DND-41 (cell line): ENCODE measurements around the gene CLIP3.

Experiments
- ATAC-seq: fragments of 200-7000 bp; cut with Tn5 transposase; 3 replicates; pipeline ENCODE4 v1.9.1; 2021; ENCODE audit warnings: low read depth; ENCODE audit not compliant: insufficient read depth
- DNase-seq: peaks from one replicate; pipeline ENCODE4 v3.0.0-alpha.2; 2020
- H2AFZ ChIP-seq: 2 replicates; pipeline ENCODE4 v1.6.0; 2012; ENCODE audit warnings: low read depth, low read length
- H3K27ac ChIP-seq: 2 replicates; pipeline ENCODE4 v1.5.1; 2012; ENCODE audit warnings: low read length, inconsistent platforms
- H3K27me3 ChIP-seq: fragments of 200-600 bp; sonication (generic); 2 replicates; pipeline ENCODE4 v1.6.0; 2012; ENCODE audit warnings: low read length, mild to moderate bottlenecking, inconsistent platforms; ENCODE audit not compliant: insufficient read depth, poor library complexity
- H3K36me3 ChIP-seq: 2 replicates; pipeline ENCODE4 v1.5.1; 2012; ENCODE audit warnings: low read length, inconsistent platforms; ENCODE audit not compliant: insufficient read depth
- H3K4me1 ChIP-seq: 2 replicates; pipeline ENCODE4 v1.5.1; 2012; ENCODE audit warnings: mild to moderate bottlenecking, low read length; ENCODE audit not compliant: insufficient read depth
- H3K4me2 ChIP-seq: 2 replicates; pipeline ENCODE4 v1.6.0; 2012; ENCODE audit warnings: mild to moderate bottlenecking, moderate library complexity, low read length, inconsistent platforms; ENCODE audit not compliant: insufficient read depth
- H3K4me3 ChIP-seq, 2 experiments: fragments of 200-600 bp in 1 of 2; shearing (Covaris generic) in 1 of 2; 2 replicates each; pipeline ENCODE4 v1.5.1; 2012 to 2016; ENCODE audit warnings: inconsistent platforms in 2 of 2, low read length in 2 of 2, mild to moderate bottlenecking in 2 of 2, low read depth in 1 of 2, moderate library complexity in 1 of 2
- H3K79me2 ChIP-seq: 2 replicates; pipeline ENCODE4 v1.6.0; 2012; ENCODE audit warnings: low read length, inconsistent platforms; ENCODE audit not compliant: insufficient read depth
- H3K9ac ChIP-seq: 2 replicates; pipeline ENCODE4 v1.6.0; 2012; ENCODE audit warnings: low read depth, mild to moderate bottlenecking, inconsistent platforms, low read length, moderate library complexity
- H3K9me3 ChIP-seq: 2 replicates; pipeline ENCODE4 v1.5.1; 2012; ENCODE audit warnings: low read length, moderate library complexity, mild to moderate bottlenecking, inconsistent platforms; ENCODE audit not compliant: insufficient read depth, severe bottlenecking
- H4K20me1 ChIP-seq: 2 replicates; pipeline ENCODE4 v1.6.0; 2012; ENCODE audit warnings: low read length; ENCODE audit not compliant: insufficient read depth
- CTCF ChIP-seq: IDR thresholded peaks from 2 replicates; pipeline ENCODE4 v1.5.1; 2012; ENCODE audit warnings: borderline replicate concordance, low read length, moderate library complexity, mild to moderate bottlenecking; ENCODE audit not compliant: poor library complexity, severe bottlenecking; ENCODE audit errors: extremely low read depth
- EZH2 ChIP-seq: IDR thresholded peaks from 3 replicates; pipeline ENCODE4 v1.6.1; 2012; ENCODE audit warnings: borderline replicate concordance, low read depth, mild to moderate bottlenecking, moderate library complexity, low read length, inconsistent platforms; ENCODE audit not compliant: severe bottlenecking

CLIP3 gene

GRCh38 chr19:36067681-36068080 lies 35.0 kb upstream of the CLIP3 start:
- Histone ChIP-seq H3K27ac (no peak overlapping the region), H2AFZ (no peak overlapping the region), H3K4me1 (no peaks in the 10 kb centered on the region), H3K27me3 (no peaks in the 10 kb centered on the region), H3K4me3 (no peak overlapping the region), H3K79me2 (peaks cover 58% of the 10 kb centered on the region), H3K9me3 (no peaks in the 10 kb centered on the region), H3K4me2 (no peak overlapping the region), H3K36me3 (peaks cover 79% of the 10 kb centered on the region), H3K9ac (no peak overlapping the region), H4K20me1 (peaks cover 55% of the 10 kb centered on the region)
- no peak for DNase-seq
- no peak for ATAC-seq
- TF ChIP-seq EZH2 (no peak), CTCF (no peak)

DNA sequence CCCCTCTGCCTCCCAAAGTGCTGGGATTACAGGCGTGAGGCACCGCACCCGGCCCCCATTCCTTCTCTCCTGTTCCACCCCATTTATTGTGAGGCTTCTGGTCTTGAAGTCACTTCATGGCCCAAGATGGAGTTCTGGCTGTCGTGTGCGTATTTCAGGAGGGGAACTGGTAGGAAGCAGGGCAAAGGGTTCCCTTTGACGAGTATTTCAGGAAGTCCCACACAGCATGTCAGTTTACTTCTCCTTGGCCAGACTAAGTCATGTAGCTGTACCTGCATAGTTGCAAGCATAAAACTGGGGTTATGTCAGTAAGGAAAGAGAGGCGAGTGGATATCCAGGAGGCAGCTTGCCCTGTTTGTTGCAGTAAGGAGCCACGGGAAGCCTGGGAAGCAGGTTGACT lies 32.2 kb upstream of the CLIP3 start:
- Histone ChIP-seq H3K4me3 (no peak overlapping the region), H3K27ac (no peak overlapping the region), H3K9ac (no peak overlapping the region), H4K20me1 (peaks cover 63% of the 10 kb centered on the region), H3K4me2 (no peak overlapping the region), H3K36me3 (peaks cover 79% of the 10 kb centered on the region), H3K79me2 (peaks cover 68% of the 10 kb centered on the region), H2AFZ (no peak overlapping the region), H3K27me3 (no peaks in the 10 kb centered on the region), H3K9me3 (no peaks in the 10 kb centered on the region), H3K4me1 (0 out of 2 replicates have a peak, but pooled peaks cover 2% of the 10 kb centered on the region)
- no peak for DNase-seq
- no peak for ATAC-seq
- TF ChIP-seq EZH2 (no peak), CTCF (no peak)

GRCh38 chr19:36061367-36061766 lies 28.7 kb upstream of the CLIP3 start:
- TF ChIP-seq EZH2: no peak
- no peak for TF ChIP-seq CTCF
- Histone ChIP-seq H2AFZ (no peak overlapping the region), H3K27ac (no peak overlapping the region), H3K9ac (no peak overlapping the region), H3K9me3 (no peaks in the 10 kb centered on the region), H3K4me3 (no peak overlapping the region), H3K79me2 (peaks cover 90% of the 10 kb centered on the region), H3K4me1 (peaks cover 35% of the 10 kb centered on the region), H3K36me3 (peaks cover 93% of the 10 kb centered on the region), H3K4me2 (no peak overlapping the region), H4K20me1 (peaks cover 82% of the 10 kb centered on the region), H3K27me3 (no peaks in the 10 kb centered on the region)
- ATAC-seq (no peak), DNase-seq (no peak)

DNA sequence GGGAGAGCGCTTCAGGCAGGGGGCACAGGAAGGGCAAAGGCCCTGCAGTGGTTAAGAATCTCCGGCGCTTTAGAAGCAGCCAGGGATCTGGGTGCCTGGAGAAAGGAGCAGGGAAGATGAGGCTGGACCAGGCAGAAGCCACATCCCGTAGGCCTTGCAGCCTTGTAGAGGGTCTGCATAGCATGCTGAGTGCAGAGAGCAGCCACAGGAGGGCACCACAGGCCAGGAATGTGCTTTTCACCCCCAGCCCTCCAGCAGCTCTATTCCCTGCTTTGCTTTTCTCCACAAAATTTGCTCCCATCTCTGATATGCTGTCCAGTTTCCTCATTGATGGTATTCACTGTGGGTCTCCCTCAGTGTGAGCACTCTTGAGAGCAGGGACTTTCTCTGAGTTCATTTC lies 27.8 kb upstream of the CLIP3 start:
- ATAC-seq: peak; percentile 66
- Histone ChIP-seq H3K36me3 (peaks cover 87% of the 10 kb centered on the region), H3K27me3 (no peaks in the 10 kb centered on the region), H3K4me1 (peaks cover 45% of the 10 kb centered on the region), H3K9me3 (no peaks in the 10 kb centered on the region), H3K4me2 (no peak overlapping the region), H3K4me3 (no peak overlapping the region), H3K9ac (no peak overlapping the region), H3K27ac (no peak overlapping the region), H2AFZ (no peak overlapping the region), H4K20me1 (peaks cover 81% of the 10 kb centered on the region), H3K79me2 (peaks cover 90% of the 10 kb centered on the region)
- DNase-seq: peak; percentile 24
- TF ChIP-seq EZH2: no peak
- peak; percentile 63 for TF ChIP-seq CTCF
